ENCODE results near the gene BLNK. TPM values are rescaled to one million over a fixed set of nuclear protein-coding genes. Genes with fewer than 3 reads are reported as not detected.

Gene BLNK
- total and polyA plus RNA-seq, 2 of the 13 experiments (the other 11 are each of a cell fraction or from before 2014, with no cell fraction given) = not detected

DNA sequence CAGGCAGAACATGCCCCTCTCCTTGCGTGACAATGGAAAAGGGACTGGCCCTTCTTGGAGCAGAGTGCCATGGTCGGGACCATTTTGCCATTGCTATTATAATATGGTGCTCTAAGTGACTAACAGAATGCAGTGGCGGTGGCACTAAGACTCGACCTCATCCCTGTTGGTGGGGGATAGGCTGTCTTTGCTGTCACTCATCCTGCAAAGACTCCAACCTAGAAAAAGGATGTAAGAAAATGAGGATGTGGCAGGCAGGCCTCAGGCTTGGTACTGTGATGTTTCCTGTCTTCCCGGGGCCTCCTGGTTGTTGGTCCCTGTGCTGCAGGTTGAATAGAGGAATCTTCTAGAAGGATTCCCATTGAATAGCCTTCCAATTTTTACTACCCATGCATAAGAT is 18.6 kb downstream of the BLNK start:
- intact Hi-C loops (cut with micrococcal nuclease; ENCODE audit: unreplicated experiment) = no loop called here
- no peak overlapping the region for H3K4me3 ChIP-seq (replicated peaks in 1 of 3; ENCODE audit: insufficient read depth in 1 of 3, low read depth in 2 of 3, low read length in 3 of 3)
- no peak overlapping the region for H3K27ac ChIP-seq (ENCODE audit: extremely low read length, insufficient read depth, low read length)
- no peaks in the 10 kb centered on the region for H4K20me1 ChIP-seq (ENCODE audit: insufficient read depth, low read length)
- BruUV-seq (replicated peaks) = no TSS peak
- in situ Hi-C loops (cut with HindIII; ENCODE audit: extremely low pct_ligation_motif_present, low pct_unique_long_range_greater_than_20kb) = no loop called here
- no peak overlapping the region for H2AFZ ChIP-seq (ENCODE audit: low read length)
- no peak for FAIRE-seq
- 29% methylated on average over 4 of the region's 5 CpGs for WGBS (ENCODE audit: low lambda C conversion rate)
- no peak overlapping the region for H3K4me2 ChIP-seq (ENCODE audit: low read depth, low read length)
- no peaks in the 10 kb centered on the region for H3K79me2 ChIP-seq (ENCODE audit: insufficient read depth, low read length)
- H3K9me3 ChIP-seq (ENCODE audit: low read length) = no peaks in the 10 kb centered on the region
- no peak for DNase-seq (ENCODE audit: low spot score)
- H3K4me1 ChIP-seq (ENCODE audit: insufficient read depth, low read length) = peaks cover 7% of the 10 kb centered on the region; the same call in 1 of the 2 replicates
- ATAC-seq = no peak
- H3K9ac ChIP-seq (ENCODE audit: insufficient read depth, low read depth, low read length) = no peak overlapping the region
- peaks cover 0 to 8% of the 10 kb centered on the region in 2 experiments; a peak in 2 of 5 replicates for H3K27me3 ChIP-seq (ENCODE audit: control insufficient read depth in 1 of 2, insufficient read depth in 2 of 2, low read length in 2 of 2)
- TF ChIP-seq, protein P1, sequence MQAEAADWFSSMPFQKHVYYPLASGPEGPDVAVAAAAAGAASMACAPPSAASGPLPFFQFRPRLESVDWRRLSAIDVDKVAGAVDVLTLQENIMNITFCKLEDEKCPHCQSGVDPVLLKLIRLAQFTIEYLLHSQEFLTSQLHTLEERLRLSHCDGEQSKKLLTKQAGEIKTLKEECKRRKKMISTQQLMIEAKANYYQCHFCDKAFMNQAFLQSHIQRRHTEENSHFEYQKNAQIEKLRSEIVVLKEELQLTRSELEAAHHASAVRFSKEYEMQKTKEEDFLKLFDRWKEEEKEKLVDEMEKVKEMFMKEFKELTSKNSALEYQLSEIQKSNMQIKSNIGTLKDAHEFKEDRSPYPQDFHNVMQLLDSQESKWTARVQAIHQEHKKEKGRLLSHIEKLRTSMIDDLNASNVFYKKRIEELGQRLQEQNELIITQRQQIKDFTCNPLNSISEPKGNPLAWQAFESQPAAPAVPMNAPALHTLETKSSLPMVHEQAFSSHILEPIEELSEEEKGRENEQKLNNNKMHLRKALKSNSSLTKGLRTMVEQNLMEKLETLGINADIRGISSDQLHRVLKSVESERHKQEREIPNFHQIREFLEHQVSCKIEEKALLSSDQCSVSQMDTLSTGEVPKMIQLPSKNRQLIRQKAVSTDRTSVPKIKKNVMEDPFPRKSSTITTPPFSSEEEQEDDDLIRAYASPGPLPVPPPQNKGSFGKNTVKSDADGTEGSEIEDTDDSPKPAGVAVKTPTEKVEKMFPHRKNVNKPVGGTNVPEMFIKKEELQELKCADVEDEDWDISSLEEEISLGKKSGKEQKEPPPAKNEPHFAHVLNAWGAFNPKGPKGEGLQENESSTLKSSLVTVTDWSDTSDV (CRISPR knock-in tag; IDR thresholded peaks at IDR 0.05) = no peak
- TF ChIP-seq ZNF703 (CRISPR knock-in tag; IDR thresholded peaks at IDR 0.05; ENCODE audit: borderline replicate concordance) = no peak
- POLR2A ChIA-PET = no interaction called here
- CTCF ChIA-PET (ENCODE audit: low intra/inter-chr PET ratio, low total read pairs) = no interaction called here
- H3K36me3 ChIP-seq (replicated peaks in 1 of 2; ENCODE audit: control insufficient read depth in 1 of 2, insufficient read depth in 2 of 2, low read length in 2 of 2) = no peaks in the 10 kb centered on the region

DNA sequence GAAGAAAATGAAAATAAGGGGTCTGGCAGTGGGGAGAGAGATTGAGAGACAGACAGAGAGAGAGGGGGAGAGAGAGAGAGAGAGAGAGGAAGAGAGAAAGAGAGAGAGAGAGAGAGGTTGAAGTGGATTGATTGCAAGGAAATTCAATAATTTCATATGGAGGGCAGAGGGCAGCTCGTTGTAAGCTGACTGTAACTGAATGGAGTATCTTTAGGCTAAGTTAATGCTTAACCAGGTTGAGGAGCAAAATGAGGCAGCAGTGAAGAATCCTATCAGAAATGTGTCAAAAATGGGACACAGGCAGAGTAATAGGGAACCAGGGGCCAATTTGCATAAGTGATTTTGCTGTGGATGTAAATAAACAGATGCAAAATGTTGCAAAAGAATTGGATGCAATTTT is 21.0 kb downstream of the BLNK start:
- no peak for ATAC-seq
- Histone ChIP-seq H3K36me3 (replicated peaks in 1 of 2; ENCODE audit: control insufficient read depth in 1 of 2, insufficient read depth in 2 of 2, low read length in 2 of 2) (no peaks in the 10 kb centered on the region), H3K4me2 (ENCODE audit: low read depth, low read length) (no peak overlapping the region), H2AFZ (ENCODE audit: low read length) (no peak overlapping the region), H3K9me3 (ENCODE audit: low read length) (no peaks in the 10 kb centered on the region), H3K79me2 (ENCODE audit: insufficient read depth, low read length) (no peaks in the 10 kb centered on the region), H3K27me3 (ENCODE audit: control insufficient read depth in 1 of 2, insufficient read depth in 2 of 2, low read length in 2 of 2) (no peaks in the 10 kb centered on the region; a peak in 1 of 5 replicates), H3K9ac (ENCODE audit: insufficient read depth, low read depth, low read length) (no peak overlapping the region), H3K4me1 (ENCODE audit: insufficient read depth, low read length) (peaks cover 7% of the 10 kb centered on the region; the same call in 1 of the 2 replicates), H3K4me3 (replicated peaks in 1 of 3; ENCODE audit: insufficient read depth in 1 of 3, low read depth in 2 of 3, low read length in 3 of 3) (no peak overlapping the region), H4K20me1 (ENCODE audit: insufficient read depth, low read length) (no peaks in the 10 kb centered on the region), H3K27ac (ENCODE audit: extremely low read length, insufficient read depth, low read length) (no peak overlapping the region)
- ChIA-PET CTCF (ENCODE audit: low intra/inter-chr PET ratio, low total read pairs) (no interaction called here), POLR2A (no interaction called here)
- BruUV-seq (replicated peaks) = no TSS peak
- DNase-seq (ENCODE audit: low spot score) = no peak
- 0% methylated on average over 1 of the region's 1 CpG for WGBS (ENCODE audit: low lambda C conversion rate)
- intact Hi-C loops (cut with micrococcal nuclease; ENCODE audit: unreplicated experiment) (no loop called here), in situ Hi-C loops (cut with HindIII; ENCODE audit: extremely low pct_ligation_motif_present, low pct_unique_long_range_greater_than_20kb) (no loop called here)
- no peak for FAIRE-seq
- TF ChIP-seq FOXM1 (CRISPR knock-in tag; IDR thresholded peaks at IDR 0.05) (no peak), ISL2 (CRISPR knock-in tag; IDR thresholded peaks at IDR 0.05) (no peak), GLI4 (CRISPR knock-in tag; IDR thresholded peaks at IDR 0.05; ENCODE audit: borderline replicate concordance) (no peak), RORA (CRISPR knock-in tag; IDR thresholded peaks at IDR 0.05) (no peak), NFATC3 (CRISPR knock-in tag; IDR thresholded peaks at IDR 0.05) (no peak)
- TF ChIP-seq, protein P2, sequence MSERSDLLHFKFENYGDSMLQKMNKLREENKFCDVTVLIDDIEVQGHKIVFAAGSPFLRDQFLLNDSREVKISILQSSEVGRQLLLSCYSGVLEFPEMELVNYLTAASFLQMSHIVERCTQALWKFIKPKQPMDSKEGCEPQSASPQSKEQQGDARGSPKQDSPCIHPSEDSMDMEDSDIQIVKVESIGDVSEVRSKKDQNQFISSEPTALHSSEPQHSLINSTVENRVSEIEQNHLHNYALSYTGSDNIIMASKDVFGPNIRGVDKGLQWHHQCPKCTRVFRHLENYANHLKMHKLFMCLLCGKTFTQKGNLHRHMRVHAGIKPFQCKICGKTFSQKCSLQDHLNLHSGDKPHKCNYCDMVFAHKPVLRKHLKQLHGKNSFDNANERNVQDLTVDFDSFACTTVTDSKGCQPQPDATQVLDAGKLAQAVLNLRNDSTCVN (CRISPR knock-in tag; IDR thresholded peaks at IDR 0.05; ENCODE audit: borderline replicate concordance) = no peak
- TF ChIP-seq, protein P3, sequence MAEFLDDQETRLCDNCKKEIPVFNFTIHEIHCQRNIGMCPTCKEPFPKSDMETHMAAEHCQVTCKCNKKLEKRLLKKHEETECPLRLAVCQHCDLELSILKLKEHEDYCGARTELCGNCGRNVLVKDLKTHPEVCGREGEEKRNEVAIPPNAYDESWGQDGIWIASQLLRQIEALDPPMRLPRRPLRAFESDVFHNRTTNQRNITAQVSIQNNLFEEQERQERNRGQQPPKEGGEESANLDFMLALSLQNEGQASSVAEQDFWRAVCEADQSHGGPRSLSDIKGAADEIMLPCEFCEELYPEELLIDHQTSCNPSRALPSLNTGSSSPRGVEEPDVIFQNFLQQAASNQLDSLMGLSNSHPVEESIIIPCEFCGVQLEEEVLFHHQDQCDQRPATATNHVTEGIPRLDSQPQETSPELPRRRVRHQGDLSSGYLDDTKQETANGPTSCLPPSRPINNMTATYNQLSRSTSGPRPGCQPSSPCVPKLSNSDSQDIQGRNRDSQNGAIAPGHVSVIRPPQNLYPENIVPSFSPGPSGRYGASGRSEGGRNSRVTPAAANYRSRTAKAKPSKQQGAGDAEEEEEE (CRISPR knock-in tag; IDR thresholded peaks at IDR 0.05; ENCODE audit: borderline replicate concordance) = no peak
- TF ChIP-seq, protein P4, sequence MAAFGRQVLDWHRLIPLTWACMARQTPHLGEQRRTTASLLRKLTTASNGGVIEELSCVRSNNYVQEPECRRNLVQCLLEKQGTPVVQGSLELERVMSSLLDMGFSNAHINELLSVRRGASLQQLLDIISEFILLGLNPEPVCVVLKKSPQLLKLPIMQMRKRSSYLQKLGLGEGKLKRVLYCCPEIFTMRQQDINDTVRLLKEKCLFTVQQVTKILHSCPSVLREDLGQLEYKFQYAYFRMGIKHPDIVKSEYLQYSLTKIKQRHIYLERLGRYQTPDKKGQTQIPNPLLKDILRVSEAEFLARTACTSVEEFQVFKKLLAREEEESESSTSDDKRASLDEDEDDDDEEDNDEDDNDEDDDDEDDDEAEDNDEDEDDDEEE (CRISPR knock-in tag; IDR thresholded peaks at IDR 0.05) = no peak
